Vagina (tissue), 2 donors: ENCODE measurements around the gene USP32. TPM values are rescaled to one million over a fixed set of nuclear protein-coding genes. Genes with fewer than 3 reads are reported as not detected.

Source experiments
- DNase-seq, 2 donors: peaks; one replicate each; pipeline ENCODE4 v3.0.0-alpha.2; 2017; ENCODE audit errors: extremely low spot score in 2 of 2
- H3K27ac ChIP-seq: fragments of 200-600 bp; sonication (generic); one replicate; pipeline ENCODE4 v1.5.1; 2019
- H3K27me3 ChIP-seq: fragments of 200-600 bp; sonication (generic); one replicate; pipeline ENCODE4 v1.5.1; 2019
- H3K36me3 ChIP-seq, 2 donors: fragments of 200-600 bp; sonication (generic); one replicate each; pipeline ENCODE4 v1.5.1; 2017 to 2019
- H3K4me1 ChIP-seq: fragments of 200-600 bp; sonication (generic); one replicate; pipeline ENCODE4 v1.5.1; 2019
- H3K4me3 ChIP-seq, 2 donors: fragments of 200-600 bp; sonication (generic); 1 replicate in 1 of 2; 2 replicates in 1 of 2; pipeline ENCODE4 v1.5.1; 2016 to 2019
- H3K9me3 ChIP-seq: fragments of 200-600 bp; sonication (generic); one replicate; pipeline ENCODE4 v1.5.1; 2019
- POLR2A ChIP-seq, 2 donors: fragments of 450-650 bp; IDR thresholded peaks; one replicate each; pipeline ENCODE4 v1.6.1; 2017; ENCODE audit warnings: antibody characterized with exemption in 2 of 2, mild to moderate bottlenecking in 2 of 2, moderate library complexity in 2 of 2
- POLR2AphosphoS5 ChIP-seq, 2 donors: sonication (generic); formaldehyde crosslinking; IDR thresholded peaks; one replicate each; pipeline ENCODE4 v1.9.0; 2017; ENCODE audit warnings: antibody characterized with exemption in 2 of 2, mild to moderate bottlenecking in 2 of 2, low read depth in 1 of 2; ENCODE audit not compliant: insufficient read depth in 1 of 2
- intact Hi-C: fragments of 100-400 bp; cut with DNase I; formaldehyde crosslinking; loops from one replicate; pipeline ENCODE4 v1.15.1; 2023
- total RNA-seq: library from RNA; depleted of rRNA; stranded (reverse); fragments of >200 nt; gene quantifications from one replicate; pipeline ENCODE4 v1.2.3, GENCODE V29; 2016
- TF ChIP-seq, protein P1 (sequence below), 3 experiments: fragments of 450-650 bp in 2 of 3; fragments of 200-600 bp in 1 of 3; sonication (generic) in 1 of 3; IDR thresholded peaks; one replicate each; pipeline ENCODE4 v1.5.1; 2017 to 2019; ENCODE audit warnings: antibody characterized with exemption in 3 of 3, mild to moderate bottlenecking in 2 of 3, moderate library complexity in 2 of 3

The USP32 gene
- total RNA-seq, 1 donor from 2014 or later, result 63.6 TPM

GRCh38 chr17:60311186-60311585, 80.7 kb downstream of the USP32 start:
- Histone ChIP-seq H3K4me3 (no peak overlapping the region), H3K9me3 (no peaks in the 10 kb centered on the region), H3K4me1 (no peaks in the 10 kb centered on the region), H3K36me3 (peaks cover 0 to 7% of the 10 kb centered on the region in 2 donors), H3K27me3 (no peaks in the 10 kb centered on the region), H3K27ac (no peak overlapping the region)
- intact Hi-C loops, result no loop called here
- TF ChIP-seq POLR2AphosphoS5 (IDR thresholded peaks at IDR 0.05; ENCODE audit: insufficient read depth in 1 of 2, low read depth in 1 of 2), result no peak
- TF ChIP-seq POLR2A (IDR thresholded peaks at IDR 0.05), result no peak
- TF ChIP-seq, protein P1, sequence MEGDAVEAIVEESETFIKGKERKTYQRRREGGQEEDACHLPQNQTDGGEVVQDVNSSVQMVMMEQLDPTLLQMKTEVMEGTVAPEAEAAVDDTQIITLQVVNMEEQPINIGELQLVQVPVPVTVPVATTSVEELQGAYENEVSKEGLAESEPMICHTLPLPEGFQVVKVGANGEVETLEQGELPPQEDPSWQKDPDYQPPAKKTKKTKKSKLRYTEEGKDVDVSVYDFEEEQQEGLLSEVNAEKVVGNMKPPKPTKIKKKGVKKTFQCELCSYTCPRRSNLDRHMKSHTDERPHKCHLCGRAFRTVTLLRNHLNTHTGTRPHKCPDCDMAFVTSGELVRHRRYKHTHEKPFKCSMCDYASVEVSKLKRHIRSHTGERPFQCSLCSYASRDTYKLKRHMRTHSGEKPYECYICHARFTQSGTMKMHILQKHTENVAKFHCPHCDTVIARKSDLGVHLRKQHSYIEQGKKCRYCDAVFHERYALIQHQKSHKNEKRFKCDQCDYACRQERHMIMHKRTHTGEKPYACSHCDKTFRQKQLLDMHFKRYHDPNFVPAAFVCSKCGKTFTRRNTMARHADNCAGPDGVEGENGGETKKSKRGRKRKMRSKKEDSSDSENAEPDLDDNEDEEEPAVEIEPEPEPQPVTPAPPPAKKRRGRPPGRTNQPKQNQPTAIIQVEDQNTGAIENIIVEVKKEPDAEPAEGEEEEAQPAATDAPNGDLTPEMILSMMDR (IDR thresholded peaks at IDR 0.05), result no peak
- no peak for DNase-seq

DNA sequence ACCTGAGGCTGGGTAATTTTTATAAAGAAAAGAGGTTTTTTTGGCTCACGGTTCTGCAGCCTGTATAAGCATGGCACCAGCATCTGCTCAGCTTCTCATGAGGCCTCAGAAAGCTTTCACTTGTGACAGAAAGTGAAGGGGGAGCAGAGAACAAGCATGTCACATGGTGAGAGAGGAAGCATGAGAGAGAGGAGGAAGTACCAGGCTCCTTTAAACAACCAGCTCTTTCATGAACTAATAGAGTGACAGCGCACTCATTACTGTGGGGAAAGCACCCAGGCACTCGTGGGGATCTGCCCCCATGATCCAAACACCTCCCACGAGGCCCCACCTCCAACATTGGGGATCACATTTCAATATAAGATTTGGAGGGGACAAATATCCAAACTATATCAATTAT, 86.8 kb downstream of the USP32 start:
- DNase-seq, result no peak
- intact Hi-C loops, result no loop called here
- Histone ChIP-seq H3K4me3 (no peak overlapping the region), H3K27me3 (no peaks in the 10 kb centered on the region), H3K9me3 (no peaks in the 10 kb centered on the region), H3K27ac (no peak overlapping the region), H3K4me1 (peaks cover 5% of the 10 kb centered on the region), H3K36me3 (peaks cover 0 to 7% of the 10 kb centered on the region in 2 donors)
- TF ChIP-seq POLR2A (IDR thresholded peaks at IDR 0.05), result no peak
- TF ChIP-seq POLR2AphosphoS5 (IDR thresholded peaks at IDR 0.05; ENCODE audit: insufficient read depth in 1 of 2, low read depth in 1 of 2), result no peak
- TF ChIP-seq, protein P1 (IDR thresholded peaks at IDR 0.05), result no peak

- intact Hi-C loops, result no loop called here
- H3K36me3 ChIP-seq, result peaks cover 0 to 7% of the 10 kb centered on the region in 2 donors
- H3K4me3 ChIP-seq, result no peak overlapping the region
- H3K4me1 ChIP-seq, result peaks cover 5% of the 10 kb centered on the region
- TF ChIP-seq POLR2AphosphoS5 (IDR thresholded peaks at IDR 0.05; ENCODE audit: insufficient read depth in 1 of 2, low read depth in 1 of 2) (no peak), POLR2A (IDR thresholded peaks at IDR 0.05) (no peak)
- TF ChIP-seq, protein P1 (IDR thresholded peaks at IDR 0.05), result no peak
- H3K9me3 ChIP-seq, result no peaks in the 10 kb centered on the region
- H3K27me3 ChIP-seq, result no peaks in the 10 kb centered on the region
- no peak for DNase-seq
- H3K27ac ChIP-seq, result no peak overlapping the region
Observed at GRCh38 chr17:60304502-60304901, 87.4 kb downstream of the USP32 start.

- peaks cover 5% of the 10 kb centered on the region for H3K4me1 ChIP-seq
- no peak overlapping the region for H3K27ac ChIP-seq
- H3K9me3 ChIP-seq, result no peaks in the 10 kb centered on the region
- TF ChIP-seq, protein P1 (IDR thresholded peaks at IDR 0.05), result no peak
- TF ChIP-seq POLR2AphosphoS5 (IDR thresholded peaks at IDR 0.05; ENCODE audit: insufficient read depth in 1 of 2, low read depth in 1 of 2) (no peak), POLR2A (IDR thresholded peaks at IDR 0.05) (no peak)
- H3K4me3 ChIP-seq, result no peak overlapping the region
- H3K36me3 ChIP-seq, result peaks cover 0 to 7% of the 10 kb centered on the region in 2 donors
- DNase-seq, result no peak
- intact Hi-C loops, result no loop called here
- H3K27me3 ChIP-seq, result no peaks in the 10 kb centered on the region
Observed at GRCh38 chr17:60303406-60304099, 88.4 kb downstream of the USP32 start.

DNA sequence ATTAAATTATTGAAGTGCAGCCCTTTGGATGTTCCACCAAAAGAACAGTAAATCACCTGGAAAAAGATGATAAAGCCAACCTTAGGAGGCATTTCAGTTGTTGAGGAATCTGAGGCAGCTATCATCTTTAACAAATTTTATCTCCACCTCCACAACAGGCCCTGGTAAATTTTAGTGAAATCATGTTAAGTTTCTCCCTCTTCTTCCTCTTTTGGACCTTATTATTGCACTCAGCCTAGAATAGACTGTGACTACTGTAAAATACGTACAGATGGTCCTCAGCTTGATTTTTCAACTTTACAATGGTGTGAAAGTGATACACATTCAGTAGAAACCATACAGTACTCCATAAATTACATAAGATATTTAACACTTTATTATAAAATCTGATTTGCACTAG, 90.3 kb downstream of the USP32 start:
- Histone ChIP-seq H3K27ac (no peak overlapping the region), H3K36me3 (no peaks in the 10 kb centered on the region), H3K27me3 (no peaks in the 10 kb centered on the region), H3K4me3 (no peak overlapping the region), H3K4me1 (peaks cover 5% of the 10 kb centered on the region), H3K9me3 (no peaks in the 10 kb centered on the region)
- no peak for DNase-seq
- intact Hi-C loops, result no loop called here
- no peak for TF ChIP-seq POLR2A (IDR thresholded peaks at IDR 0.05)
- TF ChIP-seq, protein P1 (IDR thresholded peaks at IDR 0.05), result no peak
- TF ChIP-seq POLR2AphosphoS5 (IDR thresholded peaks at IDR 0.05; ENCODE audit: insufficient read depth in 1 of 2, low read depth in 1 of 2), result no peak
